ENCODE measurements around the gene ITFG1. TPM values are rescaled to one million over a fixed set of nuclear protein-coding genes. Genes with fewer than 3 reads are reported as not detected.

The ITFG1 gene
- total RNA-seq, 1 donor, result 58.6 TPM

DNA sequence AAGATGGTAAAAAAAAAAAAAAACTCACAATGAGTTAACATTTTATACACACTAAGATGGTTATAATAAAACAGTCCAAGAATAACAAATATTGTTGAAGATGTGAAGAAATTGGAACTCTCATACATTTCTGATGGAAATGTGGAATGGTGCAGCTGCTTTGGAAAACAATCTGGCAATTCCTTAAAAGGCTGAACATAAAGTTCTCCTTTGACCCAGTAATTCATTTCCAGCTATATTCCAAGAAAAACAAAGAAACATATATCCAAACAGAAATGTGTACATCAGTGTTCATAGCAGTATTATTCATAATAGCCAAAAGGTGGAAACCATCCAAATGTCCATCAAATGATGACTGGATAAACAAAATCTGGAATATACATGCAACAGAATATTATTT lies 219.8 kb downstream of the ITFG1 start:
- Histone ChIP-seq H3K27ac (ENCODE audit: low read depth, low read length) (no peak overlapping the region), H3K79me2 (ENCODE audit: insufficient read depth, low read length) (no peaks in the 10 kb centered on the region), H3K4me1 (ENCODE audit: insufficient read depth, low read length) (no peaks in the 10 kb centered on the region), H3K4me3 (ENCODE audit: insufficient read depth, low read length) (no peak overlapping the region), H3K36me3 (ENCODE audit: insufficient read depth, low read length) (no peaks in the 10 kb centered on the region), H3K9me3 (ENCODE audit: low read depth, low read length) (no peaks in the 10 kb centered on the region), H2AFZ (ENCODE audit: low read length) (no peak overlapping the region), H3K27me3 (ENCODE audit: insufficient read depth, low read length) (no peaks in the 10 kb centered on the region), H4K20me1 (ENCODE audit: insufficient read depth, low read length) (no peaks in the 10 kb centered on the region), H3K4me2 (ENCODE audit: insufficient read depth, low read length) (no peak overlapping the region)
- no peak for DNase-seq (ENCODE audit: insufficient read length, low spot score, missing footprints)
- TF ChIP-seq, protein P1, sequence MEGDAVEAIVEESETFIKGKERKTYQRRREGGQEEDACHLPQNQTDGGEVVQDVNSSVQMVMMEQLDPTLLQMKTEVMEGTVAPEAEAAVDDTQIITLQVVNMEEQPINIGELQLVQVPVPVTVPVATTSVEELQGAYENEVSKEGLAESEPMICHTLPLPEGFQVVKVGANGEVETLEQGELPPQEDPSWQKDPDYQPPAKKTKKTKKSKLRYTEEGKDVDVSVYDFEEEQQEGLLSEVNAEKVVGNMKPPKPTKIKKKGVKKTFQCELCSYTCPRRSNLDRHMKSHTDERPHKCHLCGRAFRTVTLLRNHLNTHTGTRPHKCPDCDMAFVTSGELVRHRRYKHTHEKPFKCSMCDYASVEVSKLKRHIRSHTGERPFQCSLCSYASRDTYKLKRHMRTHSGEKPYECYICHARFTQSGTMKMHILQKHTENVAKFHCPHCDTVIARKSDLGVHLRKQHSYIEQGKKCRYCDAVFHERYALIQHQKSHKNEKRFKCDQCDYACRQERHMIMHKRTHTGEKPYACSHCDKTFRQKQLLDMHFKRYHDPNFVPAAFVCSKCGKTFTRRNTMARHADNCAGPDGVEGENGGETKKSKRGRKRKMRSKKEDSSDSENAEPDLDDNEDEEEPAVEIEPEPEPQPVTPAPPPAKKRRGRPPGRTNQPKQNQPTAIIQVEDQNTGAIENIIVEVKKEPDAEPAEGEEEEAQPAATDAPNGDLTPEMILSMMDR (IDR thresholded peaks at IDR 0.05; ENCODE audit: extremely low read depth, low read depth, low read length), result no peak

DNA sequence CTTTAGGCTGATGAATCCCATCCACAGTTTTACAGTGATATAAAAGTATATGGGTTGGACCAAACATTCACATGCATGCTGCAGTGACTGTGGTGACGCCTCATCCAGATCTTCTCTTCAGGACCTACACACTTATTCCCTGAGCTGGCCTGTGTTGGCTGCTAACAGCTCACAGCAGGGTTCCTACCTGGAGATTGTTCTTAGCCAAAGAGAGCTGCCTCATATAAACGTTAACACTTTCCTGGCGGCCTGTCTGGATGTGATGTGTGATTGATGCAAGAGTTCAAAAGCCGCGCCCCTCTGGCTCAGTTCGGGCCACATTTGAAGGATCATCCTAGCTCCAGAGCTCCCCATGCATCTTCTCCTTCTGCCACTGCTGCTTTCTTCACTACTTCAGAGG lies 224.1 kb downstream of the ITFG1 start:
- DNase-seq (ENCODE audit: insufficient read length, low spot score, missing footprints), result no peak
- H3K4me1 ChIP-seq (ENCODE audit: insufficient read depth, low read length), result no peaks in the 10 kb centered on the region
- H3K27ac ChIP-seq (ENCODE audit: low read depth, low read length), result no peak overlapping the region
- H4K20me1 ChIP-seq (ENCODE audit: insufficient read depth, low read length), result no peaks in the 10 kb centered on the region
- TF ChIP-seq, protein P1 (IDR thresholded peaks at IDR 0.05; ENCODE audit: extremely low read depth, low read depth, low read length), result no peak
- no peaks in the 10 kb centered on the region for H3K9me3 ChIP-seq (ENCODE audit: low read depth, low read length)
- no peak overlapping the region for H3K4me2 ChIP-seq (ENCODE audit: insufficient read depth, low read length)
- no peaks in the 10 kb centered on the region for H3K79me2 ChIP-seq (ENCODE audit: insufficient read depth, low read length)
- no peak overlapping the region for H2AFZ ChIP-seq (ENCODE audit: low read length)
- H3K27me3 ChIP-seq (ENCODE audit: insufficient read depth, low read length), result no peaks in the 10 kb centered on the region
- H3K36me3 ChIP-seq (ENCODE audit: insufficient read depth, low read length), result no peaks in the 10 kb centered on the region
- H3K4me3 ChIP-seq (ENCODE audit: insufficient read depth, low read length), result no peak overlapping the region

DNA sequence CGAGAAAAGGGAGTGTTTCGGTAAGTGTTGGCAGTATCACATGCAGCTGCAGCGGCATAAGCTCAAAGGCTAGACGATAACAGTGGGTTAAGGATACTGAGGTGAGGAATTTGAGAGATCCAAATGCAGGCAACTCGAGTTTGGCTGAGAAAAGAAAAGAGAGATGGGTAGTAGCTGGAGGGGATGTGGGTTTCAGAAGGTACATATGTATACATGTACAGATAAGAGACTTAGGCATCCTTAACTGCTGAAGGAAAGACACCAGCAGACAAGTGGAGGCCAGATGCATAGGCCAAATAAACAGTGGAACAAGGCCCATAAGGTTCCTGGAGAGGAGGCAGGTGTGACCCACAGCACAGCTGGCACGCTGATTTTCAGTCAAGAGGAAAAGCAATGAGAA lies 230.6 kb downstream of the ITFG1 start:
- Histone ChIP-seq H3K27ac (ENCODE audit: low read depth, low read length) (no peak overlapping the region), H4K20me1 (ENCODE audit: insufficient read depth, low read length) (no peaks in the 10 kb centered on the region), H3K9me3 (ENCODE audit: low read depth, low read length) (no peaks in the 10 kb centered on the region), H3K4me3 (ENCODE audit: insufficient read depth, low read length) (no peak overlapping the region), H2AFZ (ENCODE audit: low read length) (no peak overlapping the region), H3K4me1 (ENCODE audit: insufficient read depth, low read length) (no peaks in the 10 kb centered on the region), H3K36me3 (ENCODE audit: insufficient read depth, low read length) (peaks cover 3% of the 10 kb centered on the region), H3K4me2 (ENCODE audit: insufficient read depth, low read length) (no peak overlapping the region), H3K79me2 (ENCODE audit: insufficient read depth, low read length) (no peaks in the 10 kb centered on the region), H3K27me3 (ENCODE audit: insufficient read depth, low read length) (no peaks in the 10 kb centered on the region)
- DNase-seq (ENCODE audit: insufficient read length, low spot score, missing footprints), result no peak
- TF ChIP-seq, protein P1 (IDR thresholded peaks at IDR 0.05; ENCODE audit: extremely low read depth, low read depth, low read length), result no peak

DNA sequence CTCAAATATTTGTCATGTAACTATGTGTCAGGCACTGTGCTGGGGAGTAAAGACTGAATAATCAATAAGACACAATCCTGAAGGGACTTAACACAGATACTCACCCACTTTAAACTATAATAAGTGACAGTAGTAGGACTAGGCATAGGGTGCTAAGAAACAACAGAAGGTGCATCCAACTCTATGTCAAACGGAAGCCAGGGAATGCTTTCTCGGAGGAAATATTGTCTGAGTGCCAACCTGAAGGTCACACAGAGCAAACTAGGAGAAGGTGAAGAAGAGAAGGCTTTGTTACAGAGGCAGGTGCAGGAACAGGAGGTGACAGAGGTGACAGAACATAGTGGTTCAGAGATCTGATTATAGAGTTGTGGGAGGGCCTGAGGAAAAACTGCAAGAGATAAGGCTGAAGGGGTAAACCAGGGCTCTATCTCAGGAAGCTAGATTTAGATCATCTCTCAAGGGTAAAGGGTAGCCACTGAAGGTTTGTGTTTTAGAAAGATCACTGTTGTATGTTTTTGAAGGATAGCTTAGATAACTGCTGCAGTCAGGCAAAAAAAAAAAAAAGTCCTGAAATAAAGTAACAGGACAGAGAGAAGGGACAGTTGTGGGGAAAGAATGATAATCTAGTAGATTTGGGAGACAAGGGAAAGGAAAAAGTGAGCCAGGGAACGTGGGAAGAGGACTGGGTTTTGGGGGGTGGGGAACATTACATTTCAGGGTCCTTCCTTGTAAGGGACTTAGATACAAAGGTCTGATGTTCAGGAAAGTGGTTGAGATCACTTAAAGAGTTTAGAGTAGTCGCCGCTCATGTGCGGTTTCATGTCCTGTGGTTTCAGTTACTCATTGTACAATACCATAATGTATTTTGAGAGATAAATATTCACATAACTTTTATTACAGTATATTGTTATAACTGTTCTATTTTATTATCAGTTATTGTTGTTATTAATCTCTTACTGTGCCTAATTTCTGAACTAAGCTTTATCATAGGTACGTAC lies 231.5 kb downstream of the ITFG1 start:
- no peak overlapping the region for H3K4me2 ChIP-seq (ENCODE audit: insufficient read depth, low read length)
- TF ChIP-seq, protein P1 (IDR thresholded peaks at IDR 0.05; ENCODE audit: extremely low read depth, low read depth, low read length), result no peak
- no peaks in the 10 kb centered on the region for H3K9me3 ChIP-seq (ENCODE audit: low read depth, low read length)
- H3K27ac ChIP-seq (ENCODE audit: low read depth, low read length), result no peak overlapping the region
- H3K4me1 ChIP-seq (ENCODE audit: insufficient read depth, low read length), result no peaks in the 10 kb centered on the region
- peaks cover 3% of the 10 kb centered on the region for H3K36me3 ChIP-seq (ENCODE audit: insufficient read depth, low read length)
- DNase-seq (ENCODE audit: insufficient read length, low spot score, missing footprints), result no peak
- no peaks in the 10 kb centered on the region for H4K20me1 ChIP-seq (ENCODE audit: insufficient read depth, low read length)
- H3K4me3 ChIP-seq (ENCODE audit: insufficient read depth, low read length), result no peak overlapping the region
- no peaks in the 10 kb centered on the region for H3K27me3 ChIP-seq (ENCODE audit: insufficient read depth, low read length)
- no peak overlapping the region for H2AFZ ChIP-seq (ENCODE audit: low read length)
- no peaks in the 10 kb centered on the region for H3K79me2 ChIP-seq (ENCODE audit: insufficient read depth, low read length)

Data from osteoblast (primary cell).